ENCODE measurements around the gene OR4D11. TPM values are rescaled to one million over a fixed set of nuclear protein-coding genes. Genes with fewer than 3 reads are reported as not detected.

Gene OR4D11
- total RNA-seq, 1 experiment from 2014 or later: not detected

DNA sequence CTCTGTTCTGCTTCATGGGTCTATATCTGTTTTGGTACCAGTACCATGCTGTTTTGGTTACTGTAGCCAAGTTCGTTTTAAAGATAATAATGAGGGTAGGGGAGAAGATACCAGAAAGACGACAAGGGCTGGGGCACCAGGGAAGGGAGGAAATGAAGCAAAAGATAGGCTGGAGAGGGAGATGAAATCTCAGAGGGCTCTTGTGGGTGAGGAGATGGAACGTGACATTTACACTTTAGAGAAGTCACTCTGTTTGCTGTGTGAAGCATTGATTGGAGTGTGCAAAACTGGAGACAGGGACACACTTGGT lies 41.4 kb downstream of the OR4D11 start:
- Histone ChIP-seq H3K9ac (ENCODE audit: extremely low read depth, insufficient read length, low read length) (no peak overlapping the region), H2AK5ac (ENCODE audit: insufficient read length, low read length) (no peak overlapping the region), H4K8ac (replicated peaks; ENCODE audit: insufficient read length, low read depth, low read length) (no peak overlapping the region), H3K79me2 (ENCODE audit: insufficient read depth, low read length) (no peaks in the 10 kb centered on the region), H3K4me2 (ENCODE audit: insufficient read depth, insufficient read length, low read length) (no peak overlapping the region), H3T11ph (ENCODE audit: low read length) (no peak overlapping the region), H3K27ac (ENCODE audit: insufficient read length, low read depth, low read length) (no peak overlapping the region), H3K79me1 (ENCODE audit: insufficient read depth, low read depth, low read length, poor library complexity, severe bottlenecking) (no peaks in the 10 kb centered on the region), H3K4ac (ENCODE audit: low read depth, low read length) (no peak overlapping the region), H3K23ac (ENCODE audit: insufficient read length, low read depth, low read length) (no peak overlapping the region), H3K27me3 (ENCODE audit: insufficient read depth, low read length) (no peaks in the 10 kb centered on the region), H3K23me2 (ENCODE audit: insufficient read length, low read depth, low read length, poor library complexity, severe bottlenecking) (peaks cover 3% of the 10 kb centered on the region), H3K9me3 (ENCODE audit: control insufficient read depth, low read depth, low read length) (no peaks in the 10 kb centered on the region), H2BK12ac (ENCODE audit: insufficient read length, low read depth, low read length) (no peak overlapping the region), H2BK5ac (ENCODE audit: insufficient read length, low read length) (no peak overlapping the region), H2BK120ac (ENCODE audit: low read depth, low read length, poor library complexity, severe bottlenecking) (no peak overlapping the region), H3K4me1 (ENCODE audit: insufficient read depth, low read length) (peaks cover 3% of the 10 kb centered on the region; the same call in 1 of the 2 replicates), H3K14ac (ENCODE audit: insufficient read depth, low read length) (no peak overlapping the region), H3K18ac (ENCODE audit: insufficient read length, low read depth, low read length) (no peak overlapping the region), H2BK15ac (ENCODE audit: low read depth, low read length) (no peak overlapping the region), H4K91ac (ENCODE audit: insufficient read length, low read depth, low read length) (no peak overlapping the region), H3K56ac (ENCODE audit: insufficient read length, low read depth, low read length) (no peak overlapping the region), H2BK20ac (ENCODE audit: low read depth, low read length, poor library complexity, severe bottlenecking) (no peak overlapping the region), H4K5ac (ENCODE audit: insufficient read length, low read depth, low read length) (no peak overlapping the region), H2AFZ (ENCODE audit: low read length) (no peak overlapping the region), H4K20me1 (ENCODE audit: control insufficient read depth, insufficient read depth, insufficient read length) (no peaks in the 10 kb centered on the region)
- no peaks in the 10 kb centered on the region for H3K9me3 Mint-ChIP-seq
- no peaks in the 10 kb centered on the region for H3K36me3 Mint-ChIP-seq (ENCODE audit: insufficient read depth in 1 of 3, low read depth in 3 of 3)
- H3K4me3 Mint-ChIP-seq: no peak overlapping the region; a peak in 1 of 5 replicates
- H3K27ac Mint-ChIP-seq: no peak overlapping the region; a peak in 1 of 7 replicates
- no CpG with 5 or more reads among the region's 3 CpGs for WGBS (ENCODE audit: extremely low coverage, insufficient read length, low lambda C conversion rate)
- TF ChIP-seq, protein P1, sequence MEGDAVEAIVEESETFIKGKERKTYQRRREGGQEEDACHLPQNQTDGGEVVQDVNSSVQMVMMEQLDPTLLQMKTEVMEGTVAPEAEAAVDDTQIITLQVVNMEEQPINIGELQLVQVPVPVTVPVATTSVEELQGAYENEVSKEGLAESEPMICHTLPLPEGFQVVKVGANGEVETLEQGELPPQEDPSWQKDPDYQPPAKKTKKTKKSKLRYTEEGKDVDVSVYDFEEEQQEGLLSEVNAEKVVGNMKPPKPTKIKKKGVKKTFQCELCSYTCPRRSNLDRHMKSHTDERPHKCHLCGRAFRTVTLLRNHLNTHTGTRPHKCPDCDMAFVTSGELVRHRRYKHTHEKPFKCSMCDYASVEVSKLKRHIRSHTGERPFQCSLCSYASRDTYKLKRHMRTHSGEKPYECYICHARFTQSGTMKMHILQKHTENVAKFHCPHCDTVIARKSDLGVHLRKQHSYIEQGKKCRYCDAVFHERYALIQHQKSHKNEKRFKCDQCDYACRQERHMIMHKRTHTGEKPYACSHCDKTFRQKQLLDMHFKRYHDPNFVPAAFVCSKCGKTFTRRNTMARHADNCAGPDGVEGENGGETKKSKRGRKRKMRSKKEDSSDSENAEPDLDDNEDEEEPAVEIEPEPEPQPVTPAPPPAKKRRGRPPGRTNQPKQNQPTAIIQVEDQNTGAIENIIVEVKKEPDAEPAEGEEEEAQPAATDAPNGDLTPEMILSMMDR (conservative IDR thresholded peaks at IDR 0.05): no peak
- no peak for DNase-seq
- peaks cover 20 to 27% of the 10 kb centered on the region in 2 experiments for H3K4me1 Mint-ChIP-seq
- H3K27me3 Mint-ChIP-seq (ENCODE audit: low read depth): no peaks in the 10 kb centered on the region; the same call in 1 of the 2 replicates
